ENCODE measurements around the gene PCGF3. TPM values are rescaled to one million over a fixed set of nuclear protein-coding genes. Genes with fewer than 3 reads are reported as not detected.
A peak's percentile ranks its signal among the peaks of the same experiment; 100 is the strongest.

Gene PCGF3
- total RNA-seq, 4 donors from 2014 or later = 54.8 to 123 (median 90.5) TPM

GRCh38 chr4:788636-789297, 83.1 kb downstream of the PCGF3 start:
- Histone ChIP-seq H3K9me3 (no peaks in the 10 kb centered on the region), H3K4me3 (no peak overlapping the region), H3K4me1 (peaks cover 0 to 41% (median 22%) of the 10 kb centered on the region in 4 donors), H3K36me3 (no peaks in the 10 kb centered on the region), H3K27ac (no peak overlapping the region), H3K27me3 (peaks cover 0 to 88% of the 10 kb centered on the region in 2 donors)
- 66 to 71% methylated on average over 10 to 14 of the region's 18 CpGs for WGBS, 2 donors
- TF ChIP-seq EP300 (IDR thresholded peaks at IDR 0.05) (no peak), CTCF (IDR thresholded peaks at IDR 0.05) (no peak), POLR2A (IDR thresholded peaks at IDR 0.05) (no peak)
- peak in 1 of 2 donors; percentile 3 for DNase-seq (ENCODE audit: low spot score in 2 of 2)

- no peaks in the 10 kb centered on the region for H3K36me3 ChIP-seq
- no peaks in the 10 kb centered on the region for H3K9me3 ChIP-seq
- 89 to 92% methylated on average over 11 to 21 of the region's 27 CpGs for WGBS, 2 donors
- H3K4me3 ChIP-seq = no peak overlapping the region
- H3K4me1 ChIP-seq = peaks cover 0 to 40% (median 26%) of the 10 kb centered on the region in 4 donors
- DNase-seq (ENCODE audit: low spot score in 2 of 2) = peak in 1 of 2 donors; percentile 6
- TF ChIP-seq EP300 (IDR thresholded peaks at IDR 0.05) = no peak
- TF ChIP-seq CTCF (IDR thresholded peaks at IDR 0.05) = no peak
- TF ChIP-seq POLR2A (IDR thresholded peaks at IDR 0.05) = no peak
- peaks cover 0 to 96% of the 10 kb centered on the region in 2 donors for H3K27me3 ChIP-seq
- H3K27ac ChIP-seq = no peak overlapping the region
Measured at GRCh38 chr4:789571-790465, 84.2 kb downstream of the PCGF3 start.

- H3K4me1 ChIP-seq = peaks cover 0 to 40% (median 30%) of the 10 kb centered on the region in 4 donors
- peak in 1 of 2 donors; percentile 7 for DNase-seq (ENCODE audit: low spot score in 2 of 2)
Measured at GRCh38 chr4:790466-790820, 84.8 kb downstream of the PCGF3 start.

GRCh38 chr4:791252-791897, 85.7 kb downstream of the PCGF3 start:
- peaks cover 0 to 34% (median 21%) of the 10 kb centered on the region in 4 donors for H3K4me1 ChIP-seq
- H3K36me3 ChIP-seq = no peaks in the 10 kb centered on the region
- no peak for TF ChIP-seq POLR2A (IDR thresholded peaks at IDR 0.05)
- TF ChIP-seq EP300 (IDR thresholded peaks at IDR 0.05) = no peak
- TF ChIP-seq CTCF (IDR thresholded peaks at IDR 0.05) = no peak
- H3K9me3 ChIP-seq = no peaks in the 10 kb centered on the region
- H3K4me3 ChIP-seq = no peak overlapping the region
- DNase-seq (ENCODE audit: low spot score in 2 of 2) = peak in 1 of 2 donors; percentile 11
- H3K27ac ChIP-seq = no peak overlapping the region
- 64 to 69% methylated on average over 19 to 22 of the region's 29 CpGs for WGBS, 2 donors
- H3K27me3 ChIP-seq = peaks cover 3 to 96% of the 10 kb centered on the region in 2 donors

More at GRCh38 chr4:790466-790820, 84.8 kb downstream of the PCGF3 start:
- Histone ChIP-seq H3K27ac (no peak overlapping the region), H3K27me3 (peaks cover 3 to 96% of the 10 kb centered on the region in 2 donors), H3K4me3 (no peak overlapping the region), H3K36me3 (no peaks in the 10 kb centered on the region), H3K9me3 (no peaks in the 10 kb centered on the region)
- 56 to 73% methylated on average over 7 to 8 of the region's 8 CpGs for WGBS, 2 donors
- TF ChIP-seq CTCF (IDR thresholded peaks at IDR 0.05) = no peak
- no peak for TF ChIP-seq EP300 (IDR thresholded peaks at IDR 0.05)
- TF ChIP-seq POLR2A (IDR thresholded peaks at IDR 0.05) = no peak

Measured in tibial nerve (tissue), 4 donors.